ENCODE results near the gene BICRA.
A peak's percentile ranks its signal among the peaks of the same experiment; 100 is the strongest.

Gene BICRA

DNA sequence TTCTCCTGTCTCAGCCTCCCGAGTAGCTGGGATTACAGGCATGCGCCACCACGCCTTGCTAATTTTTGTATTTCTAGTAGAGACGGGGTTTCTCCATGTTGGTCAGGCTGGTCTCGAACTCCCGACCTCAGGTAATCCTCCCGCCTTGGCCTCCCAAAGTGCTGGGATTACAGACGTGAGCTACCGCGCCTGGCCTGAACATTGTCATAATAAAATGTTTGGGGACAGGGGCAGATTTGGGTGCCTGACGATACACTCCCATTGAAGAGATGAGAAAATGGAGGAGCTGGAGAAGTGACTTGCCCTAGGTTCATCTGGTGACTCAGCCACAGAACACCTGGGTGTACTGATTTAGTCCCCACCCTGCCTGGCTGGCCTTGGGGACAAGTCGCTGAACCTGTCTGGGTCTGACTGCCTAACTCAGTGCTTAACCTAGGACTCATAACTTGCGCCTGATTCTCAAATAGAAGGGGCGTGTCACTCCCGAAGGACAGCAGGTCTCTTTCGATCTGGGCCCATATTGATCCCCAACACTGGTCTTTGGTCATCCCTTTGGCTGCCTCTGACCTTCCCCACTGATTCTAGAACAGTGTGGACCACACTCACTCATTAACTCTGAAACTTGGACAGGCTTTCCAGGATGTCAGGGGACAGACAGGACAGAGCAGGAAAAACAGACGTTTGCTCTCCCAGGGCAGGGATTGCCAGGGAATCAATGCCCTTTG lies 7.6 kb upstream of the BICRA start:
- no peak for DNase-seq (ENCODE audit: low spot score)

DNA sequence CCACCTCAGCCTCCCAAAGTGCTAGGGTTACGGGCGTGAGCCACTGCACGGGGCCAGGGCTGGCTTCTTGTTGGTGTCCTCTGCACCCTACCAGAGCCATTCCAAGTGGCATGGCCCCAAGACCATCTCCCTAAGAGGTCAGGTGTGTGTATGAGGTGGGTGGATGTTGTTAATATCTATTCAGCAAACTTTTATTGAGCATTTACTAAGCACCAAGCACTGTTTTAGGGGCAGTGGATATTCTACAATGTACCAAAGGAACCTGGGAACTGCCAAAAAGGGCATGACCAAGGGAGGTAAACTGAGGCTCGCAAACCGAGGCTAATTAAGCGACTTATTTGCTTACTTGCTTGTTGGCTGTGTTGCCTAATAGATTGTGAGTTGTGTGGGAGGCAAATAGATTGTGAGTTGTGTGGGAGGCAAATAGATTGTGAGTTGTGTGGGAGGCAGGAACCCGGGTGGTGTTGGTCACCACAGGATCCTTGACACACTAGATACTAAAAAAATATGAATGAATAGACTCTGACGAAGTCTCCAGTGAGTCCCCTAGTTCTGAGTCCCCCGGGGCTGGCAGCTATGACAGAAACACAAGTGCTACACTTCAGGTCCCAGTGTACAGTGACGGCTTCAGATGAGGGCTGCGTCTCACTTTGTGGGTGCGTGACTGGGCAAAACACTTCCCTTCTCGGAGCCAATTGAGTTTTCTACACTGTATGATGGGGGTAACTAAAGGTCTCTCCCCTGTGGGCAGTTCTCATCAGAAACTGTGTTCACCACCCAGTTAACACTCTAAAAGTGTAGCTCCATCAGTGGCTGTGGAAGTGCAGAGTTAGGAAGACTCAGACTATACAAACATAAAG lies 5.0 kb upstream of the BICRA start:
- no peak for DNase-seq (ENCODE audit: low spot score)

DNA sequence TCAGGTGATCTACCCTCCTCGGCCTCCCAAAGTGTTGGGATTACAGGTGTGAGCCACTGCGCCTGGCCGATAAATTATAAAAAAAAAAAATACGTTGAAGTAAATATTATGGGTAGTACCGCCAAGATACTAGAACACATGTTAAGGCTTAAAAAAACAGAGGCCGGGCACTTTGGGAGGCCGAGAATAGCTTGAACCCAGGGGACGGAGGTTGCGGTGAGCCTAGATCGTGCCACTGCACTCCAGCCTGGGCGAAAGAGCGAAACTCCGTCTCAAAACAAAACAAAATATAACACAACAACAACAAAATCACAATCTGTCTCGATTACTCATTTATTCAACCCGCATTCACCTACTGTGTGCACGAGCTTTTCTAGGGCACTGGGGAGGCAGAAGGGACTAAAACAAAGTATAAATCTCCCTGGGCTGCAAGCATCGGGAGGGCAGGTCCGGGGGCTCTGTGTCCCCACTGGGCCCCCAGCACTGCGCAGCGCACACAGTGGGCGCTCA lies 1.3 kb upstream of the BICRA start:
- DNase-seq (ENCODE audit: low spot score), result no peak

DNA sequence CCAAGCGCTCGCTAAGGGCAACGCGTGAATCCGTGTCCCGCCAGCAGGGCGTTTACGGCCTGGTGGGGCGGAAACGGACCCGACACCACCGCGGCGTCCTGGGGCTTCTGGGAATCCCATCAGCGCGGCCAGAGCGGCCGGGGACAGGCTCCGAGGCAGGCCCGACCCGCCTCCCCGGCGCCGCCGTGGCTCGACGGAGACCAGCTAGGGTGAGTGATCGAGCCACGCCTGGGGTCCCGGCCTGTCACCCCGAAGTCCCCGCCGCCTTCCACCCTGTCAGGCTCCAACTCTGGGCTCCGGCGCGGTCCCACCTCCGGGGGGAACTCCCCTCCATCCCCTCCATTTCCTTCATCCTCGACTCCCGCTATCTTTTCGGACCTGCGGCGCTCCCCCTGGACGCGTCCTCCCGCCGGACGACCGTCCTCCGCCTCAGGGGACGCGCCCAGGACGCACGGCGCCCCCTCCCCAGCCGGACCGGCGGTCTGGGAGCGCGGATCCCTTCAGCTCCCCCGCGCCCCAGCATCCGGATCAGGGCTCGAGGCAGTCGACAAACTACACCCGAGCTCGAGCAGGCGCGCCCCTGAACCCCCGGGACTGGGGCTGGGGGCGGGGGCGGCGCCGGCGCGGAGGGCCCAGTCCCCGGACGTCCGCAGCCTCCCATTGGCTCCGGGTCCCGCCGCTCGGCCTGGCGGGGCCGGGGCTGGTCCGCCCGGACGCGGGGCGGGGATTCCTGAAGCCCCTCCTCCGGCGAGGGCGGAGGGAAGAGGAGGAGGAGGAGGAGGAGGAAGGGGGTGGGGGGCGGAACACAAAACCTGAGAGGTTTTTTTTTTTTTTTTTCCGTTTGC lies 638 bp upstream of the BICRA start:
- DNase-seq (ENCODE audit: low spot score), result peak; percentile 91

DNA sequence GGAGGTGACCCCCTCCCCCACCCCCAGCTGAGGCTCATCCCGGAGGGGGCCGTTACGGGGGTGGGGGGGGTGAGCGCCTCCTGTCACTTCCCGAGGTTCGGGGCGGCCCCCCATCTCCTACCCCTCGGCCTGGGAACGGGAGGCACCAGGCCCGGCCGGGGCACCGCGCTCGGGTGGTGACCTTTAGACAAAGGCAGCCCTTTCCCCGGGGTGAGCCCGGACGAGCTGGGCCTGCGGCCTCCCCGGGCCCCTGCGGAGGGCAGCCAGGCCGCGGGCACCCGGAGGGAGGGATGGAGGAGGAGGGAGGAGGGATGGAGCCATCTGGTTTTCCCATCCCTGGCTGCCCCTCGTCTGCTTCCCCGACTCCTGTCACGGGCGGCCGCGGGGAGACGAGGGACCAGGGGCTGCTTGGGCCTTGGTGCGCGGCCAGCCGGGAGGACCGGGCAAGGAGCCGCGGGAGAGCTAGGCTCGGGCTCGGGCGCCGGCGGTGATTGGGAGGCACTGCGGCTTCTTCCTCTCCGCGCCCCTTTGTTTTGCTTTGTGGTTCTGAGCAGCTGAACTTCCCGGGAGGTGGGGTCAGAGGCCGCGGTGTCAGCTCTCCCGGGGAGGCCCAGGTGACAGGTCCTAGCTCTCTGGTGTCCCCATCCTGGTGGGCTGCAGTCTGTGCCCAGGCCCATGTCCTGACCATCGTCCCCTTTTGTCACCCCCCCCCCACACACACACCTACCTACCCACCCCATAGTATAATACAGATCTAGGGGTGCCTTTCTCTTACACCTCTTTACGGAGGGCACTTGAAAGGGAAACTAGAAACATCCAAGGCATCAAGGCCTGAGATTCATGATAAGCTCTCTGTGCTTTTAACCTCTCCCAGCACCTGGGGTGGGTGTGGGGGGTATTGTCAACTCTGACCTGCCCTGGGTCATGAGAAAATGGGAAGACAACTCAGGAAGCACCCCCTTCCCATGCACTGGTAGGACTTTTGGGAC lies 1.3 kb downstream of the BICRA start:
- peak; percentile 8 for DNase-seq (ENCODE audit: low spot score)

DNA sequence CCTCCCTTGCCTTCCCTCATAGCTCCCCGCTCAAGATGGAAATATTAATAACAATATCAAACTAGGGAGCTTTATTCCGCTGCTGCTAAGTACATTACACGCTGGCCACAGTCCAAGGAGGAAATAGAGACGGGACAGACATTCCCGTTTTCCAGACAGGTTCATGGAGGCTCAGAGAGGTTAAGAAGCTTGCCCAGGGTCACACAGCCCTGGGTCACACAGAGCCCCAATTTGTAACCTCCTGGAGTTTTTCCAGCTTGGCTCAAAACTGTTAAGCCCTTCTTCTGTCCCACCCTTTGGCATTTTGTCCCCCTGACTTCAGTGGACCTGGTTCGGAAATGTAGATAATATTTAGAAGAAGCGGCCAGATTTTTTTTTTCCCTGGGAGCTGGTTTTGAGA lies 2.0 kb downstream of the BICRA start:
- DNase-seq (ENCODE audit: low spot score), result no peak

DNA sequence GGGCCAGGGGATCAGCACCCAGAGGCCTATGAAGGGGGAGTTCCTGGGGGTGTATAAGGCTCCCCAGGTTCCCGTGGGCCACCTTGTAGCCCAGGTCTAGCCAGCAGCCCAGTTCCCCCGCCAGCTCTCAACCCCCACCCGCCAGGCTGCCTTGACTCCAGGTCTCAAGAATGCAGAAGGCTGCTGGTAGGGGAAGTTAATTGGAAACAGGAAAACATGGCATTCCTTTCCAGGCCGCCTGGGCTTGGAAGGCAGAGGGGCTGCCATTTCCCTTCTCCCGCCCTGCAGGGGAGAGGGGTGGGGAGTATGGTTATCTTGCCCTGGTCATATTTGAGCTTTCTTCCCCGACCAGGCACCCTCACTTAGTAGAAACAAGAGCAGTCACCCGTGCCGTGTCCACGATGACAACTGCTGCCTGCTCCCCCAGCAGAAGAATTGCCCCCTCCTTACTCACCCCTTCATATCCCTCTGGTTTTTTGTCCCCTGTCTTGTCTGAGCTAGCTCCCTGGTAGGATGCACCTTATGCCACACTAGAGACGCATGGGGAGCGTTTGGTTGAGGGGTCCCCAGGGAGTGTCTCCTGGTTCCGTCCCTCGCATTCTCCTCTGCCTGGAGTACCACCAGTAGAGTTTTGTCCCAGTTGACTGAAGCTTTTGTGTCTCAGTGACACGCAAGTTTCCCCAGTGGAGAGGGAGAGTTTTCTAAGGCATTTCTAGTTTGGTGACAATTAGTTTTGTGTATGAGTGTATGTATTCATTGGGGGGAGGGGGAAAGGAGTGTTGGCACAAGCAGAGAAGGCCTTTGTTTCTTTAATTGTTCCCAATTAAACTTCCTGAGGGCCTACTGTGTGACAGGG lies 4.5 kb downstream of the BICRA start:
- DNase-seq (ENCODE audit: low spot score), result no peak

DNA sequence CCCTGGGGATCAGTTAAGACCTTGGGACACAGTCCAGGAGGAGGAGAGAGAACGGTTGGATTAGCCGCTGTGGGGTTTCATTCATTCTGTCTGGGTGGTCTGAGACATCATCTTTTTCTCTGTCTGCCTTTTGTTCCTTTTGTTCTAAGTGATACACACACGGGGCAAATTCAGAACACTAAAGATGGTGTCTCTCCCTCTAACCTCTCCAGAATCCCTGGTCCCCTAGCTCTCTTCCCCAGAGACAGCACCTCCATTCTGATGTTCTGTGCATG lies 5.0 kb downstream of the BICRA start:
- no peak for DNase-seq (ENCODE audit: low spot score)

DNA sequence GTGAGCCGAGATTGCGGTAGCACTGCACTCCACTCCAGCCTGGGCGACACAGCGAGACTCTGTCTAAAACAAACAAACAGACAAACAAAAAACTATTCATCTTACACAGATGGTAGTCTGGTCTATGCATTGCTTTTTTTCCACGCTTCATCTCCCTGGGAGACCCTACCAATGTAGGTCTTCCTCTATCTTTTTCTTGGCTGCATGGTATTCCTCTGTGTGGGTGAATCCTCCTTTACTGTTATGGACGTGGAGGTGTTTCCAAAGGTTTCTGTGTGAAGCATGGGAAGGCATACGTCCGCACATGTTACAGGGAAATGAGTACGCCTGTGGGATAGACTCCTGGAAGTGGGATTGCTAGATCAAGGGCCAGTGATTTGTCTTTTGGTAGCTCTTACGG lies 5.6 kb downstream of the BICRA start:
- DNase-seq (ENCODE audit: low spot score), result no peak

DNA sequence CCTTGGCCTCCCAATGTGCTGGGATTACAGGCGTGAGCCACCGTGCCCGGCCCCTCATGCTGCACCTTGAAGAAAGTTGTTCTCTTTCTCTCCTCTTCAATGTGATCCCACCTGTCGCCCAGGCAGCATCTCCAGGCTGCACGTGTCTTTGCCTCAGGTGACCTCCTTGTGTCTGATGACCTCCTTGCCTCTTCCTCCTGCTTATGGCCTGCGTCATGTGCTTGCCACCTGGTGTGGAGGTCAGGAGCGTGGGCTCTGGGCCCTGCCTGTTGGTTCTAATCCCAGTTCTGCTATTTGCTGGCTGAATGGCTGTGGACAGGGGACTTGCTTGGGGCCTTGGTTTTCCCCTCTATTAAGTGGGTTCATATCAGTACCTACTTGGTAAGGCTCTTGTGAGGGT lies 6.3 kb downstream of the BICRA start:
- DNase-seq (ENCODE audit: low spot score), result no peak

DNA sequence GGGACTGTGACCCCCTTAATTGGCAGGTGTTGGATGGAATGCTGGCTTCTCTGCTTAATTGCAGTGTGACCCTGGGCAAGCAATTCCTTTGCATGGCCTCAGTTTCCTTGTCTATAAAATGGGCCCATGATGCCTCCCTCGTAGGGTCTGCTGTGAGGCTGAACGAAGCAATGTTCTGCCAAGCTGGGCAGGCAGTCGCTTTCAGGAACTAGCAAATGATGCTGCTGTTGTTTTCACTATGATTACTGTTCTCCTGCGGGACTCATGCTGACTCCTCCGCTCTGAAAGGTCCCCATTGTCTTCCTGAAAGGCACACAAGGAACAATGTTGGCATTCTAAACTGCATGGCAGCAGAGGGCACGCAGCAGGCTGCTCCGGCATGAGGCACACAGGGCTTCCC lies 6.8 kb downstream of the BICRA start:
- no peak for DNase-seq (ENCODE audit: low spot score)

DNA sequence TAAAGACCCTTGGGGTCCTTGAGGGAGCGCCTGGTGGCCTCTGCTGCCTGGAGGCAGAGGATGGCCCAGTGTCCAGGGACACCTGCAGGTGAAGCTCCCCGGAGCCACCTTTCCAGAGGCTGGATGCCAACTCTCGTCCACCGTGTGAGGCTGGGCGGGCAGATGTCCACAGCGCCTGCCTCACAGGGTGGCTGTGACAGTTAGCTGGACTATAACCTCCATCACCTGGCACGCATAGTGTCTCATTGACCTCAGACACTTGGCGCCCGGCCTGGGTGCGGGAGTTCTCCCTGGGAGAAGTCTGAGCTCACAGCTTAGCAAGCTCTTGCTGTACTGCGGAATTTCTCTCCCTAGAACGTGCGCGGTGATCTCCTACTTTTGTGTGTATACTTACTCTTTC lies 9.8 kb downstream of the BICRA start:
- no peak for DNase-seq (ENCODE audit: low spot score)

DNA sequence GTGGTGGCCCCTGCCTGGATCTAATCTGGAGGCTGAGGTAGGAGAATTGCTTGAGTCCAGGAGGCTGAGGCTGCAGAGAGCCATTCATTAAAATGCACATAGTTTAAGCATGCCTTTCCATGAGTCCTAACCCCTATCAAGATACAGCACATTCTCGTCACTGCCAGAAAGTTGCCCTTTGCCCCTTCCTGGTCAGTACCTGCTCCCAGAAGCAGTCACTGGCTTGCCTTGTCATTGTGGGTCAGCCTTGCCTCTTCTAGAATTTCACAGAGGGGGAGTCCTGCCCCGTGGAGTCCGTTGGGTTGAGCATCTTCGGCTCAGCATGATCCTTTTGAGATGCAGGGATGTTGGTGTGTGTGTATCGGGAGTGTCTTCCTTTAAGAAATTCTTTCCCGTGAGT lies 10.8 kb downstream of the BICRA start:
- DNase-seq (ENCODE audit: low spot score), result no peak

DNA sequence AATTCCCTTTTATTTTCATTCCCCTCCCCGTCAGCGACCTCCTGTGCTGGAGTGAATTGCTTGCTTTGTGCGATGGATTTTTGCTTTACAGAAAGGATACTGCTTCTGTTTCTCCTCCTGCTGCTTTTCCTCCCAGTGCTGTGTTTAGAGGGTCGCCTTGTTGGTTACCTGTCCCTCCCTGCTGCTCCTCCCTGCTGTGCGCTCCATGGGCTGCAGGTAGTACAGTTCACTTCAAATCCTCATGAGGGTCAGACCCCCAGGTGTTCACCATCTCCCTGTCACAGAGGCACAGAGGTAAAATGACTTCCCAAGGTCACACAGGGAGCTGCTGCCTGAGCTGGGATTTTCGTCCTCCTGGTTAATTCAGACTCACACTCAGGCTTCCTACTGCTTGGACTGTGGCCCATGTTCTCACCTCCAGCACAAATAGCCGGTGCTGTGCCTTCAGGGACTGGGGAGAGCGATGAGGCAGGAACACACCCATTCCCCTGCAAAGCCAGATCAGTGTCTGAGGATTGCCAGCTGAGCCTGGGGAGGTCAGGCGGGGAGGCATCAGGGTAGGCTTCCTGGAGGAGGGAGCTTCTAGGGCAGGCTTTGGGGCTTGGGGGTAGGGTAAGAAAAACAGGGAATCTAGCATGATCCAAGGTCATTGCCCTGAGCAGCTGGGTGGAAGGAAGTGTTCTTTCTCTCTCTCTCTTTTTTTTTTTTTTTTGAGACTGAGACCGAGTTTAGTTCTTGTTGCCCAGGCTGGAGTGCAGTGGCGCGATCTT lies 14.4 kb downstream of the BICRA start:
- no peak for DNase-seq (ENCODE audit: low spot score)

DNA sequence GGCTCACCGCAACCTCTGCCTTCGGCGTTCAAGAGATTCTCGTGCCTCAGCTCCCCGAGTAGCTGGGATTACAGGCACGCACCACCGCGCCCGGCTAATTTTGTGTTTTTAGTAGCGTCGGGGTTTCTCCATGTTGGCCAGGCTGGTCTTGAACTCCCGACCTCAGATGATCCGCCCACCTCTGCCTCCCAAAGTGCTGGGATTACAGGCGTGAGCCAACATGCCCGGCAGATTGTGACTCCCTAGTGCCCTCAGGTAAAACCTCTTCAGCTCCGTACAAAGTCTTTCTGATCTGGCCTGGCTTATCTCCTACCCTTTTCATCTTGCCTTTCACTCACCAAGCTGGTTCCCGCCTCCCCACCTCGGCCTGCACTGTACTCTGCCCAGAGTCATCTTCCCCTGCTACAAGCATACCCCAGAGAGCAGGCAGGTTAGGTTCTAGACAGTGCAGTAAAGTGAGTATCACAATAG lies 15.0 kb downstream of the BICRA start:
- no peak for DNase-seq (ENCODE audit: low spot score)

DNA sequence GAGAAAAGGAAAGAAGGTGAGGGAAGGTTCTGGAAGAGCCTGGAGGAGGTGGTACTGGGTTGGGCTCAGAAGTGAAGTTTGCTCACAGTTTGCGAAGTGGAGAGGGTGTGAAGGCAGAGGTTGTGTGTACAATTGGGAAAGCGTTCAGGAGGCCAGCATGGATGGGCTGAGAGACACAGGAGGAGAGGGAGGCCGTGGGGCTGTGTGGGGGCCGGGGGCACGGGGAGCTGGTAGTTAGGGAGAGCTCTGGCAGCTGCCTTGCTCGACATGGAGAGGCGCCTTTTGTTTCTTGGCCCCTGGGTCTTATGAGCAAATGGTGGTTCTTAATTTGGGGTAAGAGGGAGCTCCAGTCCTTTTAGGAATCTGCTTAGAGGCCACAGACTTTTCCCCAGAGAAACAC lies 16.7 kb downstream of the BICRA start:
- no peak for DNase-seq (ENCODE audit: low spot score)

DNA sequence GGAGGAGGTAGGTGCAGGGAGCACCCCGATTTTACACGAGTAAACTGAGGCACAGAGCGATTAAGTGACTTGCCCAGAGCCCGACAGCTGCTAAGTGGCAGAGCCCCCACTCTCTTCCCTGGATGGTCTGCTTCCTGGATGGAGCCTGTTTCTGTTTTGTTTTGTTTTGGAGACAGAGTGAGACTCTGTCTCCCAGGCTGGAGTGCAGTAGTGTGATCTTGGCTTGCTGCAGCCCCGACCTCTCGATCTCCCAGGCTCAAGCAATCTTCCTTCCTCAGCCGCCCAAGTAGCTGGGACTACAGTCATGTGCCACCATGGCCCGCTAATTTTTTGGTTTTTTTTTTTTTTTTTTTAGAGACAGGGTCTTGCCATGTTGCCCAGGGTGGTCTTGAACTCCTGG lies 17.3 kb downstream of the BICRA start:
- no peak for DNase-seq (ENCODE audit: low spot score)

DNA sequence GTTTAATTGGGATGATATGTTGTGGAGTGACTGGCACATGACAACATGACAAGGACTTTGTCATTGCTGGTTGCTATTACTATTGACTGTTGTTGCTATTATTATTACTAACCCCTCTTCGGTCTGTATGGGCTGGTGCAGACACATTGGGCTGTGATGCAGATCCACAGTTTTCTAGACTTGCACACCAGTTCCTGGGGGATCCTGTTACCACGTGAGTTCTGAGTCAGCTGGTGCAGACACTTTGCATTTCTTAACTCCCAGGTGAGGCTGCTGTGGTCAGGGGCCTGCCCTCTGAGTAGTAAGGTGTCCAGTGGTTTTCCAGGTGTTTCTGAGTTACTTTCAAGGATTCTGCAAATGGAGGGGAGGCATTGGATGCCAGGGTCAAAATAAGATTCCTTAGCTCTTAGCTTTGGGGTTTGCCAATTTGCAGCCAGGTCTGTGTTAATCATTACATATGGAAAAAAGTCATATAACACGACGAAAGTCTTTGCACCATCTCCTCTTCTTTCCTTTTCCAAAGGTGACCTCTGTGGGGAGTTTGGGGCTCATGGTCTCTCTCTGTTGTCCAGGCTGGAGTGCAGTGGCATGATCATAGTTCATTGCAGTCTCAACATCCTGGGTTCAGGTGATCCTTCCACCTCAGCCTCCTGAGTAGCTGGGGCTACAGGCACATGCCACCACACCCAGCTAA lies 19.3 kb downstream of the BICRA start:
- DNase-seq (ENCODE audit: low spot score), result no peak

DNA sequence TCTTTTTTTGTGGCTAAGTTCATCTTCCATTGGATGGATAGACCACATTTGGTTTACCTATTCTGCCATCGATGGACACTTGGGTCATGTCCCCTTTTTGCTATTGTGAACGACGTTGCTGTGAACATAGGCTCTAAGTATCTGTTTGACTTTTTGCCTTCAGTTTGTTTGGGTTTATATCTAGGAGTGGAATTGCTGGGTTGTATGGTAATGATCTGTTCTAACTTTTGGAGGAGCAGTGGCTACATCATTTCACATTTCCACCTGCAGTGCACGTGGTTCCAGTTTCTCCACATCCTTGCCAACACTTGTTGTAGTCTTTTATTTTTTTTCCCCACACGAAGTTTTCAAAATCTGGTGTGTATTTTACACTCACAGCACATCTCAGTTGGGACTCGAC lies 21.7 kb downstream of the BICRA start:
- DNase-seq (ENCODE audit: low spot score), result no peak
